OCI-LY1 (cell line): ENCODE results near the gene USP36.

Experiments
- H2AFZ ChIP-seq: fragments of 200-600 bp; sonication (generic), shearing (Covaris generic); 2 replicates; pipeline ENCODE4 v1.6.0; 2014; ENCODE audit warnings: antibody characterized with exemption, mild to moderate bottlenecking, low read length
- H3F3A ChIP-seq: fragments of 200-600 bp; sonication (generic), shearing (Covaris generic); 2 replicates; pipeline ENCODE4 v1.6.0; 2014; ENCODE audit warnings: mild to moderate bottlenecking, antibody characterized with exemption, low read length, moderate library complexity; ENCODE audit not compliant: insufficient read depth
- H3K27ac ChIP-seq: fragments of 200-600 bp; sonication (generic); 2 replicates; pipeline ENCODE4 v1.5.1; 2014; ENCODE audit warnings: low read length, mixed run types, mild to moderate bottlenecking, low read depth; ENCODE audit not compliant: poor library complexity, severe bottlenecking
- H3K27me3 ChIP-seq: fragments of 200-600 bp; sonication (generic); 2 replicates; pipeline ENCODE4 v1.6.0; 2014; ENCODE audit warnings: antibody characterized with exemption, mild to moderate bottlenecking, low read length, moderate library complexity; ENCODE audit not compliant: insufficient read depth
- H3K36me3 ChIP-seq: fragments of 200-600 bp; sonication (generic); 2 replicates; pipeline ENCODE4 v1.6.1; 2014; ENCODE audit warnings: mild to moderate bottlenecking, antibody characterized with exemption, low read length, moderate library complexity, mixed read lengths; ENCODE audit not compliant: insufficient read depth
- H3K4me1 ChIP-seq: fragments of 200-600 bp; sonication (generic); 2 replicates; pipeline ENCODE4 v1.5.1; 2014; ENCODE audit warnings: mild to moderate bottlenecking, low read length, moderate library complexity; ENCODE audit not compliant: insufficient read depth, severe bottlenecking
- H3K4me2 ChIP-seq: fragments of 200-600 bp; sonication (generic), shearing (Covaris generic); 2 replicates; pipeline ENCODE4 v1.6.1; 2014; ENCODE audit warnings: low read length
- H3K4me3 ChIP-seq: fragments of 200-600 bp; sonication (generic); 2 replicates; pipeline ENCODE4 v1.5.1; 2014; ENCODE audit warnings: low read length, low read depth, mild to moderate bottlenecking, mixed read lengths; ENCODE audit not compliant: poor library complexity, severe bottlenecking
- H3K79me2 ChIP-seq: fragments of 200-600 bp; shearing (Covaris generic); 2 replicates; pipeline ENCODE4 v1.6.1; 2016; ENCODE audit warnings: mixed run types, low read length, mixed read lengths; ENCODE audit not compliant: insufficient read depth
- H3K9ac ChIP-seq: fragments of 200-600 bp; sonication (generic), shearing (Covaris generic); 2 replicates; pipeline ENCODE4 v1.6.1; 2014; ENCODE audit warnings: mild to moderate bottlenecking, low read length, mixed read lengths
- H3K9me2 ChIP-seq: fragments of 200-600 bp; sonication (generic), shearing (Covaris generic); 2 replicates; pipeline ENCODE4 v1.6.1; 2014; ENCODE audit warnings: low read depth, mild to moderate bottlenecking, low read length, mixed read lengths
- H3K9me3 ChIP-seq: fragments of 200-600 bp; shearing (Covaris generic); 2 replicates; pipeline ENCODE4 v1.6.1; 2014; ENCODE audit warnings: low read length, mixed read lengths
- H4K20me1 ChIP-seq: fragments of 200-600 bp; sonication (generic), shearing (Covaris generic); 2 replicates; pipeline ENCODE4 v1.6.0; 2016; ENCODE audit warnings: mild to moderate bottlenecking, low read length; ENCODE audit not compliant: insufficient read depth
- EZH2 ChIP-seq: fragments of 200-600 bp; sonication (generic), shearing (Covaris generic); IDR thresholded peaks from 2 replicates; pipeline ENCODE4 v1.8.0; 2017; ENCODE audit warnings: borderline replicate concordance, mixed run types, mild to moderate bottlenecking, antibody characterized with exemption, low read length, moderate library complexity, mixed read lengths
- TF ChIP-seq, protein P1 (sequence below): fragments of 200-600 bp; sonication (generic), shearing (Covaris generic); IDR thresholded peaks from 2 replicates; pipeline ENCODE4 v1.5.1; 2017; ENCODE audit warnings: mild to moderate bottlenecking, antibody characterized with exemption, low read length, moderate library complexity, mixed read lengths

The USP36 gene

DNA sequence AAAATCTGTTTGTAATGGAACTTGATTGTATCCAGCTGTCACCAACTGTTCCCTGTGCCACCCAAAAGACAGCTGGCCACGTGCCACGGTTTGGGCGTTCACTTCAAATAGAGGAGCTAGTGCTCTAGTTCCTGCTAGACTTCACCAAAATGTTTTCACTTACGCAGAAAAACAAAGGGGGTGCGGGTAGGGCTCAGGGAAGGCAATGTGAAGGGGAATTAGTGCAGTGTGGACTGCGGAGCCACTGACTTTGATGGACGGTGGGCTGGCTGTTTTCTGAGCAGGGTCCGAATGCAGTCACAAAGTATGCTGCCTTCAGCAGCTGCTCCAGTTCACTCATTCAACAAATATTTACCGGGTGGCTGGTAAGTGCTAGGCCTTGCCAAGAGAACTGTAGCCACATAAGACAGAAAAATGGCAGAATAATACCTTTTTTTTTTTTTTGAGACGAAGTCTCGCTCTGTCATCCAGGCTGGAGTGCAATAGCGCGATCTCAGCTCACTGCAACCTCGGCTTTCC lies 50.9 kb downstream of the USP36 start:
- Histone ChIP-seq H3F3A (no peaks in the 10 kb centered on the region; the same call in 1 of the 2 replicates), H3K79me2 (no peaks in the 10 kb centered on the region), H3K4me2 (no peak overlapping the region), H3K9me2 (no peaks in the 10 kb centered on the region), H2AFZ (no peak overlapping the region), H3K36me3 (peaks cover 23% of the 10 kb centered on the region), H3K4me3 (no peak overlapping the region), H3K4me1 (no peaks in the 10 kb centered on the region), H3K9me3 (no peaks in the 10 kb centered on the region), H3K9ac (no peak overlapping the region), H3K27me3 (no peaks in the 10 kb centered on the region), H3K27ac (no peak overlapping the region), H4K20me1 (no peaks in the 10 kb centered on the region)
- TF ChIP-seq, protein P1, sequence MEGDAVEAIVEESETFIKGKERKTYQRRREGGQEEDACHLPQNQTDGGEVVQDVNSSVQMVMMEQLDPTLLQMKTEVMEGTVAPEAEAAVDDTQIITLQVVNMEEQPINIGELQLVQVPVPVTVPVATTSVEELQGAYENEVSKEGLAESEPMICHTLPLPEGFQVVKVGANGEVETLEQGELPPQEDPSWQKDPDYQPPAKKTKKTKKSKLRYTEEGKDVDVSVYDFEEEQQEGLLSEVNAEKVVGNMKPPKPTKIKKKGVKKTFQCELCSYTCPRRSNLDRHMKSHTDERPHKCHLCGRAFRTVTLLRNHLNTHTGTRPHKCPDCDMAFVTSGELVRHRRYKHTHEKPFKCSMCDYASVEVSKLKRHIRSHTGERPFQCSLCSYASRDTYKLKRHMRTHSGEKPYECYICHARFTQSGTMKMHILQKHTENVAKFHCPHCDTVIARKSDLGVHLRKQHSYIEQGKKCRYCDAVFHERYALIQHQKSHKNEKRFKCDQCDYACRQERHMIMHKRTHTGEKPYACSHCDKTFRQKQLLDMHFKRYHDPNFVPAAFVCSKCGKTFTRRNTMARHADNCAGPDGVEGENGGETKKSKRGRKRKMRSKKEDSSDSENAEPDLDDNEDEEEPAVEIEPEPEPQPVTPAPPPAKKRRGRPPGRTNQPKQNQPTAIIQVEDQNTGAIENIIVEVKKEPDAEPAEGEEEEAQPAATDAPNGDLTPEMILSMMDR = no peak
- TF ChIP-seq EZH2 = no peak

DNA sequence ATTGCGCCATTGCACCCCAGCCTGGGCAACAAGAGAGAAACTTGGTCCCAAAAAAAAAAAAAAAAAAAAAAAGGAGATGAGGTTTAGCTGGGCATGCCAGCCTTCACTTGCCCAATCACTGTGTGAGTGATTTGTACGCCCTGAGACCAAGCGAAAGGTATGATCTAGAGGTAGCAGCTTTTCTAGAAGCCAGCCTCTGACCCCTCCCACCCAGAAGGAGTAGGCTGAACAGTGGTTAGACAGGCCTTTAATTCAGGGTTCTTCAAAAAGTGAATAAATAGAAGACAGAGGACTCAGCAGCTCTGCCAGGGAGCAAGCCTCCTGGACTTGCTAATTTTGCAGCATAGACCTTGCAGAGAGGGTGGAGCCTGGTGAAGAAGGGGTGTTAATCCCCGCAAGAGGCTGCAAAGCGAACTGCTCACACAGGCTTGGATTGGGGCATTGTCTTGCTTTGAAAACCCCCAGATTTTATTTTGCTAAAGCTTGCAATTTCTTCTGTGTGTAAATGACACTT lies 51.4 kb downstream of the USP36 start:
- Histone ChIP-seq H3K4me2 (no peak overlapping the region), H3F3A (no peaks in the 10 kb centered on the region; the same call in 1 of the 2 replicates), H3K9me2 (no peaks in the 10 kb centered on the region), H3K36me3 (peaks cover 19% of the 10 kb centered on the region), H3K79me2 (no peaks in the 10 kb centered on the region), H3K4me1 (no peaks in the 10 kb centered on the region), H4K20me1 (no peaks in the 10 kb centered on the region), H2AFZ (no peak overlapping the region), H3K27me3 (no peaks in the 10 kb centered on the region), H3K4me3 (no peak overlapping the region), H3K9ac (no peak overlapping the region), H3K27ac (no peak overlapping the region), H3K9me3 (no peaks in the 10 kb centered on the region)
- TF ChIP-seq EZH2 = no peak
- TF ChIP-seq, protein P1 = no peak

DNA sequence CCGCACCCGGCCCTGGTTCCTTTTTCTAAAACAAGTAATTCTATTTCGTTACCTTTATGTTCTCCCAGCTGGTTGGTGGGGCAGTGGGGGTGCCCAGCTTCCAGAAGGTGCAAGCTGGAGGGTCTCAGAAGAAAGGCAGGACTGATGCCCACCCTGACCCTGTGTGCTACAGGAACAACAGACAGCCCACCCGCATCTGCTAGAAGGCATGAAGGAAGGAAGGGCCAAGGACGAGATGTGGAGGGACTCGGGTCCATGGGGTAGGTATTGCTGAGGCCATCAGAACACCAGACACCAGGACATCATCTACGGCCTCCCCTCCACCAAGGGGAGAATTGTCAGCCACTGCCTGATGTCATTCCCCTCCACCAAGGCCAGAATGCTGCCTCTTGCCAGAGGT lies 52.2 kb downstream of the USP36 start:
- Histone ChIP-seq H3K27me3 (no peaks in the 10 kb centered on the region), H3K4me2 (no peak overlapping the region), H3K9me2 (no peaks in the 10 kb centered on the region), H3K9ac (no peak overlapping the region), H3K4me1 (no peaks in the 10 kb centered on the region), H3K79me2 (no peaks in the 10 kb centered on the region), H3K27ac (no peak overlapping the region), H4K20me1 (no peaks in the 10 kb centered on the region), H2AFZ (no peak overlapping the region), H3F3A (no peaks in the 10 kb centered on the region; the same call in 1 of the 2 replicates), H3K9me3 (no peaks in the 10 kb centered on the region), H3K4me3 (no peak overlapping the region), H3K36me3 (peaks cover 12% of the 10 kb centered on the region)
- TF ChIP-seq EZH2 = no peak
- TF ChIP-seq, protein P1 = no peak
